ENCODE data around the gene IPPK. TPM values are rescaled to one million over a fixed set of nuclear protein-coding genes. Genes with fewer than 3 reads are reported as not detected.

Gene IPPK
- total and polyA plus RNA-seq, 7 experiments from 2014 or later: 2.8 to 12.8 (median 7.4) TPM

DNA sequence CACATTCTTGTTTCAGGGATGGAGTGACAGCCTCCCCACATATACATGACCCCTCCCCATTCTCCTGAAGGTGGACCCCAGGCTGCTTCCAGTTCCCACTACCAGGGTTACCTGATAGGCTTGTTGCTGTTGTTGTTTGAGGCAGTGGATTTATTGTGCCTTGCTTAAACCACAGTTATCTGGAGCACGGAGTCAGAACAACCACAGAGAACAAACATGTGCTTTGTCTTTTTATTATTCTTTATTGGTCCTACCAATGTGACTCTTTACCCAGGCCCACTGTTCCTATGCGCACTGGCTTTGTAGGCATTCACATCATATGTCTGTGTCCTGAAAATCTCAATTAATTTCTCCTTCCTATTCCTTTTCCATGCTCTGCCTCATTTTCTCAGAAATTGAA, 41.2 kb upstream of the IPPK start:
- POLR2A ChIA-PET: no interaction called here
- H3K36me3 Mint-ChIP-seq: peaks cover 0 to 44% (median 23%) of the 10 kb centered on the region in 5 donors

DNA sequence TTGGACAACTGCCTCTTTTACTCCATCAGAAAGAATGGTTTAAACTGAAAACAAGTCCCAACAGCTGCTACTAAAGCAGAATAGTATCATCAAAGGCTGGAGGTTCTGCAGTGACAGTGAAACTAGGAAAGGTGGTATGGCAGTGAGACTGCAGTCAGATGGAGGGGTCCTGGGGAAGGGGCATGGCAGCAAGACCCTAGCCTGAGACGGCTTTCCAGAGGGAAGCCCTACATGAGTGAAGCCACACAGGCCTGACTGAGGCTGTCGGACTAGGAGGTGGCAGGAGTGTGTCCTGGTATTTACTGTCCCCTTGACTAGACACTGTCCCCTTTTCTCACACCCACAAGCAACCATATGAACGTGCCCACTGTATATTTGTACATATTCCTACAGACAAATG, 40.4 kb upstream of the IPPK start:
- Histone ChIP-seq H3K36me3 (ENCODE audit: control insufficient read depth in 2 of 3, insufficient read depth in 3 of 3, low read length in 3 of 3) (peaks cover 0 to 34% (median 10%) of the 10 kb centered on the region in 3 experiments), H3K27me3 (ENCODE audit: control insufficient read depth in 2 of 2, insufficient read depth in 2 of 2, low read length in 2 of 2) (no peaks in the 10 kb centered on the region), H3K9me3 (ENCODE audit: control insufficient read depth in 2 of 3, low read length in 3 of 3) (no peaks in the 10 kb centered on the region), H3K4me1 (ENCODE audit: control insufficient read depth in 2 of 2, insufficient read depth in 2 of 2, low read length in 2 of 2) (peaks cover 14 to 23% of the 10 kb centered on the region in 2 donors), H3K27ac (ENCODE audit: low read depth, low read length) (no peak overlapping the region), H3K4me3 (ENCODE audit: low read length) (no peak overlapping the region)
- POLR2A ChIA-PET: no interaction called here
- Mint-ChIP-seq H3K27ac (peak overlapping the region in 5 of 9 donors; percentile 14 to 86 (median 33)), H3K27me3 (no peaks in the 10 kb centered on the region), H3K4me1 (peaks cover 16 to 46% (median 26%) of the 10 kb centered on the region in 7 donors), H3K36me3 (peaks cover 0 to 46% (median 25%) of the 10 kb centered on the region in 5 donors), H3K4me3 (peak overlapping the region in 1 of 10 donors; percentile 32), H3K9me3 (no peaks in the 10 kb centered on the region)
- CTCF ChIA-PET: interaction anchor here (1.5 kb wide), 1 partner anchor 81 kb away, joined by 3 read pairs; no protein-coding TSS in a partner anchor
- intact Hi-C loops (cut with micrococcal nuclease): no loop called here
- ATAC-seq (no peak), DNase-seq (no peak)

More for the DNA sequence above, 41.2 kb upstream of the IPPK start:
- H3K4me3 ChIP-seq (ENCODE audit: low read length): no peak overlapping the region
- Mint-ChIP-seq H3K4me1 (peaks cover 16 to 44% (median 23%) of the 10 kb centered on the region in 7 donors), H3K27me3 (no peaks in the 10 kb centered on the region), H3K4me3 (peak overlapping the region in 3 of 10 donors; percentile 57 to 77 (median 69)), H3K9me3 (no peaks in the 10 kb centered on the region), H3K27ac (peak overlapping the region; percentile 2 to 93 (median 84))
- ATAC-seq (no peak), DNase-seq (no peak)
- no peaks in the 10 kb centered on the region for H3K27me3 ChIP-seq (ENCODE audit: control insufficient read depth in 2 of 2, insufficient read depth in 2 of 2, low read length in 2 of 2)
- peaks cover 14 to 23% of the 10 kb centered on the region in 2 donors for H3K4me1 ChIP-seq (ENCODE audit: control insufficient read depth in 2 of 2, insufficient read depth in 2 of 2, low read length in 2 of 2)
- intact Hi-C loops (cut with micrococcal nuclease): no loop called here
- CTCF ChIA-PET: no interaction called here
- no peaks in the 10 kb centered on the region for H3K9me3 ChIP-seq (ENCODE audit: control insufficient read depth in 2 of 3, low read length in 3 of 3)
- peaks cover 0 to 41% (median 10%) of the 10 kb centered on the region in 3 experiments for H3K36me3 ChIP-seq (ENCODE audit: control insufficient read depth in 2 of 3, insufficient read depth in 3 of 3, low read length in 3 of 3)
- H3K27ac ChIP-seq (ENCODE audit: low read depth, low read length): peak overlapping the region; percentile 11

DNA sequence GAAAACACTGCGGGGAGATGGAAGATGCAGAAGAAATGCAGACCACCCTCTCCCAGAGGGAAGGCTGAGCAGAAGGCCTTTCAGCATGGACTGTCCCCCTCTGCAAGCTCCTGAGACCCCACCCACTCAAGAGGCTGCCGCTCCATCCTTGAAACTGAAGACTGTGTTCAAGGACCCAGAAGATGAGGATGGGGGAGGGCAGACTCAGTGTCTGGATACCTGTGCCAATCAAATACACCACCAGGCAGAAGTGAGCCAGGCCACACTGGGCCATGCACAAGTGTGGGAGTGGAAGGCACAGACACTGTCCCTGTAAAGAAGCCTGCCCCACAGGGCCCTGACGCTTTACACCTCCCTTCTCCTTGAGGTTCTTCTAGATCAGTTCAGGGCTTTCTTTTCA, 40.0 kb upstream of the IPPK start:
- Mint-ChIP-seq H3K27ac (peak overlapping the region in 4 of 9 donors; percentile 14 to 48 (median 36)), H3K36me3 (peaks cover 0 to 42% (median 25%) of the 10 kb centered on the region in 5 donors), H3K4me3 (peak overlapping the region in 1 of 10 donors; percentile 32), H3K4me1 (peaks cover 16 to 46% (median 26%) of the 10 kb centered on the region in 7 donors), H3K27me3 (no peaks in the 10 kb centered on the region), H3K9me3 (no peaks in the 10 kb centered on the region)
- ChIA-PET POLR2A (no interaction called here), CTCF (interaction anchor here (1.5 kb wide), 1 partner anchor 81 kb away, joined by 3 read pairs; no protein-coding TSS in a partner anchor)
- Histone ChIP-seq H3K4me1 (ENCODE audit: control insufficient read depth in 2 of 2, insufficient read depth in 2 of 2, low read length in 2 of 2) (peaks cover 14 to 23% of the 10 kb centered on the region in 2 donors), H3K9me3 (ENCODE audit: control insufficient read depth in 2 of 3, low read length in 3 of 3) (no peaks in the 10 kb centered on the region), H3K27me3 (ENCODE audit: control insufficient read depth in 2 of 2, insufficient read depth in 2 of 2, low read length in 2 of 2) (no peaks in the 10 kb centered on the region), H3K27ac (ENCODE audit: low read depth, low read length) (no peak overlapping the region), H3K36me3 (ENCODE audit: control insufficient read depth in 2 of 3, insufficient read depth in 3 of 3, low read length in 3 of 3) (peaks cover 0 to 29% (median 10%) of the 10 kb centered on the region in 3 experiments), H3K4me3 (ENCODE audit: low read length) (no peak overlapping the region)
- intact Hi-C loops (cut with micrococcal nuclease): no loop called here
- no peak for ATAC-seq
- DNase-seq: no peak

DNA sequence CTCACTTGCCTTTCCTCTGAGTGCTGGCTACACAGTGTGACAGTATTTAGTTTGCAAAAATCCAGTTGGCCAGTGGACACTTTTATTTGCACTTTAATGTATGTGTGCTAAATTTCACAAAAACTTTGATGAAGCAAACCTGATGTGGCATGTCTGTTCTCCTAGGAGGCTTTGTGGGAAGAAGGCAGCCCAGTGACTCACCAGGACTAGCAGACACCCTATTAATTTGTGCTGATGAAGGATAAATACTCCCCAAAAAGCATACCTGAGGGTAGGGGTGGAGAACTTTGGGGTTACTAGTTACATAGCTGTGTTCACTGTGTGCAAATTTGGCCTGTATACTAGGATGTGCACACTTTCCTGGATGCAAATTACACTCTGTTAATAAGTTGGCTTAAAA, 39.3 kb upstream of the IPPK start:
- POLR2A ChIA-PET: no interaction called here
- Mint-ChIP-seq H3K9me3 (no peaks in the 10 kb centered on the region), H3K27ac (peak overlapping the region in 1 of 9 donors; percentile 45), H3K4me3 (no peak overlapping the region), H3K36me3 (peaks cover 0 to 39% (median 23%) of the 10 kb centered on the region in 5 donors), H3K27me3 (no peaks in the 10 kb centered on the region), H3K4me1 (peaks cover 16 to 46% (median 26%) of the 10 kb centered on the region in 7 donors)
- ATAC-seq (no peak), DNase-seq (no peak)
- no peak overlapping the region for H3K27ac ChIP-seq (ENCODE audit: low read depth, low read length)
- H3K4me1 ChIP-seq (ENCODE audit: control insufficient read depth in 2 of 2, insufficient read depth in 2 of 2, low read length in 2 of 2): peaks cover 14 to 23% of the 10 kb centered on the region in 2 donors
- intact Hi-C loops (cut with micrococcal nuclease): no loop called here
- H3K9me3 ChIP-seq (ENCODE audit: control insufficient read depth in 2 of 3, low read length in 3 of 3): no peaks in the 10 kb centered on the region
- H3K27me3 ChIP-seq (ENCODE audit: control insufficient read depth in 2 of 2, insufficient read depth in 2 of 2, low read length in 2 of 2): no peaks in the 10 kb centered on the region
- peaks cover 0 to 22% (median 4%) of the 10 kb centered on the region in 3 experiments for H3K36me3 ChIP-seq (ENCODE audit: control insufficient read depth in 2 of 3, insufficient read depth in 3 of 3, low read length in 3 of 3)
- H3K4me3 ChIP-seq (ENCODE audit: low read length): no peak overlapping the region
- CTCF ChIA-PET: interaction anchor here (1.5 kb wide), 1 partner anchor 82 kb away, joined by 3 read pairs; no protein-coding TSS in a partner anchor

DNA sequence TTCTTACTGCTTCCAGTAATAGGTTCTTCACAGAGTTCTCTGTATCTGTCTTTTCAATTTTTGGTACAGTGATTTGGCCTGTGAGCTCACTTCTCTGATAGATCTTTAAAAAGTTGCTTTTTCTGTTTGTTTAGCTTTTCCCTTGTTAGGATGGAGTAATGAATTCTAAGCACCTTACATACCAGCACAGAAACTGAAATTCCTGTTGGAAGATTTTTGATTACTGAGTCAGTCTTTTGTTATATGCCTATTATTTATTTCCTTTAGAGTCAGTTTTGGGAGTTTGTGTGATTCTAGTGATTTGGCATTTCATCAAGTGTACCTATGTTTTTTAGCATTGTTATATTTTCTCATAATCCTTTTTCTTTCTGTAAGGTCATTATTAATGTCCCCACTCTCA, 37.6 kb upstream of the IPPK start:
- no peak overlapping the region for H3K4me3 ChIP-seq (ENCODE audit: low read length)
- peaks cover 14 to 17% of the 10 kb centered on the region in 2 donors for H3K4me1 ChIP-seq (ENCODE audit: control insufficient read depth in 2 of 2, insufficient read depth in 2 of 2, low read length in 2 of 2)
- no peak overlapping the region for H3K4me3 Mint-ChIP-seq
- H3K27me3 ChIP-seq (ENCODE audit: control insufficient read depth in 2 of 2, insufficient read depth in 2 of 2, low read length in 2 of 2): no peaks in the 10 kb centered on the region
- H3K27ac ChIP-seq (ENCODE audit: low read depth, low read length): no peak overlapping the region
- intact Hi-C loops (cut with micrococcal nuclease): no loop called here
- no peaks in the 10 kb centered on the region for H3K9me3 Mint-ChIP-seq
- DNase-seq: no peak
- H3K36me3 Mint-ChIP-seq: peaks cover 4 to 36% (median 21%) of the 10 kb centered on the region in 5 donors
- peaks cover 0 to 6% (median 0%) of the 10 kb centered on the region in 3 experiments for H3K36me3 ChIP-seq (ENCODE audit: control insufficient read depth in 2 of 3, insufficient read depth in 3 of 3, low read length in 3 of 3)
- CTCF ChIA-PET: no interaction called here
- H3K4me1 Mint-ChIP-seq: peaks cover 16 to 35% (median 18%) of the 10 kb centered on the region in 7 donors
- H3K9me3 ChIP-seq (ENCODE audit: control insufficient read depth in 2 of 3, low read length in 3 of 3): no peaks in the 10 kb centered on the region
- H3K27me3 Mint-ChIP-seq: no peaks in the 10 kb centered on the region
- H3K27ac Mint-ChIP-seq: peak overlapping the region in 1 of 9 donors; percentile 66
- no peak for ATAC-seq
- POLR2A ChIA-PET: no interaction called here

DNA sequence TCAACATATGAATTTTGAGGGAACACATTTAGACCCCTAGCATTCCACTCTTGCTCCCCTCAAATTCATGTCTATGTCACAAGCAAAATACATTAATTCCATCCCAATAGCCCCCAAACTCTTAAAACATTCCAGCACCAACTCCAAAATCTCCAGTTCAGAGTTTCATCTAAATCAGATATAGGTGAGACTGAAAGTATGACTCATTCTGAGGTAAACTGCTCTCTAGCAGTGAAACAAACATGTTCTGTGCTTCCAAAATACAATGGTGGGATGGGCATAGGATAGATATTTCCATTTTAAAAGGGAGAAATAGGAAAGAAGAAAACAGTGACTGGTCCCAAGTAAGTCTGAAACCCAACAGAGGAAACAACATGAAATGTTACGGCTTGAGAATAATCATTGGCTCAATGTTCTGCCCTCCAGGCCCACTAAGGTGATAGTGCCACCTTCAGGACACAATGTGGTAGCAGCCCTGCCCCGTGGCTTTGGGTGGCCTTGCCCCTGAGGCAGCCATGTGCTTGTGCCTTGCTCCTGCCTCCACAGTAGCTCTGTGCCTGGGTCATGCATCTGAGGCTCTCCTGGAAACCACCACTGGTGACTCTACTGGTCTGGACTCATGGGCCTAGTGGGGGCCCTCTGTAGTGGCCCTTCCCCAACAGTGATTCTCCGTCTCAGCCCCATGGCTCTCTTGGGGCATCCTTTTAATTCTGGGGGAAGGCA, 36.4 kb upstream of the IPPK start:
- Histone ChIP-seq H3K4me3 (ENCODE audit: low read length) (no peak overlapping the region), H3K9me3 (ENCODE audit: control insufficient read depth in 2 of 3, low read length in 3 of 3) (no peaks in the 10 kb centered on the region), H3K36me3 (ENCODE audit: control insufficient read depth in 2 of 3, insufficient read depth in 3 of 3, low read length in 3 of 3) (peaks cover 0 to 6% (median 0%) of the 10 kb centered on the region in 3 experiments), H3K4me1 (ENCODE audit: control insufficient read depth in 2 of 2, insufficient read depth in 2 of 2, low read length in 2 of 2) (peaks cover 4 to 6% of the 10 kb centered on the region in 2 donors), H3K27ac (ENCODE audit: low read depth, low read length) (no peak overlapping the region), H3K27me3 (ENCODE audit: control insufficient read depth in 2 of 2, insufficient read depth in 2 of 2, low read length in 2 of 2) (no peaks in the 10 kb centered on the region)
- ChIA-PET CTCF (no interaction called here), POLR2A (no interaction called here)
- H3K27me3 Mint-ChIP-seq: no peaks in the 10 kb centered on the region
- peak overlapping the region in 4 of 9 donors; percentile 13 to 35 (median 26) for H3K27ac Mint-ChIP-seq
- peaks cover 4 to 30% (median 15%) of the 10 kb centered on the region in 5 donors for H3K36me3 Mint-ChIP-seq
- peaks cover 5 to 25% (median 9%) of the 10 kb centered on the region in 7 donors for H3K4me1 Mint-ChIP-seq
- intact Hi-C loops (cut with micrococcal nuclease): loop anchor here in 1 of 2 donors (1.0 kb wide), 1 partner anchor 36 kb away; the partner anchor contains the start of gene IPPK
- no peaks in the 10 kb centered on the region for H3K9me3 Mint-ChIP-seq
- H3K4me3 Mint-ChIP-seq: peak overlapping the region in 1 of 10 donors; percentile 19
- ATAC-seq (peak; percentile 69), DNase-seq (peak in 4 of 9 donors; percentile 8 to 21 (median 18))

Measured in naive thymus-derived CD4-positive, alpha-beta T cell (primary cell).